ENCODE data around the gene WIPF2.

WIPF2 gene

DNA sequence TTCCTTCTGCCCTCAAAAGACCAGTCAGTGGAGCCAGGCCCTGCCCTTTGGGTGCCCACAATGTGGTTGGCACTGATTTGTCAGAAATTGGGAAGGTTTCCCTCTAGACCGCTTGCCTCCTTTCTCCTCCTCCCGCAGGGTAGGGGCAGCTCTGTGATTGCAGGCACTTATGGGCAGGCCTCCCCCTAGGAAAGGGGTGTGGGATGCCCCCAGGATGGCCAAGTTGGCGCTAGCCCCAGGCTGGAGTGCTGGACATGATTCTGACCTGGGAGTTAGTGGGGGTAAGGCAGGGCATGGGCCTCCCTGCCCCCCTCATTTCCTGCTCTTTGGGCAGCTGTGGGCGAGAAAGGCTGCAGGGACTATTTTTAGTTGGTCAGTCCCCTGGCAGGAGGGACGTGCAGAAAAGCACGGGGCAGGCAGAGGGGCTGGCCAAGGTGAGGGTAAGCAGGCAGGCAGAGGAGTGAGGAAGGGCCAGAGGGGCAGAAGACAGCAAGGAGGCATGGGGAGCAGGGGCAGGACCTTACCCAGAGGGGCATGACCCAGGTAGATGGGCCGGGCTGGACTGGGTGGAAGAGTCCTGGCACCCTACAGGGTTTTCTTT is 93.1 kb downstream of the WIPF2 start:
- no peak for TF ChIP-seq CTCF (IDR thresholded peaks at IDR 0.05; ENCODE audit: low read length, missing control alignments)
- H3K4me3 ChIP-seq (replicated peaks; ENCODE audit: low read depth, low read length): no peak overlapping the region
- no peak for DNase-seq (ENCODE audit: low read depth)

GRCh38 chr17:40312893-40313667 is 94.0 kb downstream of the WIPF2 start:
- H3K4me3 ChIP-seq (replicated peaks; ENCODE audit: low read depth, low read length): no peak overlapping the region
- no peak for TF ChIP-seq CTCF (IDR thresholded peaks at IDR 0.05; ENCODE audit: low read length, missing control alignments)
- DNase-seq (ENCODE audit: low read depth): no peak

GRCh38 chr17:40313668-40314583 is 94.8 kb downstream of the WIPF2 start:
- TF ChIP-seq CTCF (IDR thresholded peaks at IDR 0.05; ENCODE audit: low read length, missing control alignments): no peak
- H3K4me3 ChIP-seq (replicated peaks; ENCODE audit: low read depth, low read length): no peak overlapping the region
- no peak for DNase-seq (ENCODE audit: low read depth)

GRCh38 chr17:40314584-40314956 is 95.5 kb downstream of the WIPF2 start:
- no peak for TF ChIP-seq CTCF (IDR thresholded peaks at IDR 0.05; ENCODE audit: low read length, missing control alignments)
- peak; percentile 89 for DNase-seq (ENCODE audit: low read depth)
- no peak overlapping the region for H3K4me3 ChIP-seq (replicated peaks; ENCODE audit: low read depth, low read length)

DNA sequence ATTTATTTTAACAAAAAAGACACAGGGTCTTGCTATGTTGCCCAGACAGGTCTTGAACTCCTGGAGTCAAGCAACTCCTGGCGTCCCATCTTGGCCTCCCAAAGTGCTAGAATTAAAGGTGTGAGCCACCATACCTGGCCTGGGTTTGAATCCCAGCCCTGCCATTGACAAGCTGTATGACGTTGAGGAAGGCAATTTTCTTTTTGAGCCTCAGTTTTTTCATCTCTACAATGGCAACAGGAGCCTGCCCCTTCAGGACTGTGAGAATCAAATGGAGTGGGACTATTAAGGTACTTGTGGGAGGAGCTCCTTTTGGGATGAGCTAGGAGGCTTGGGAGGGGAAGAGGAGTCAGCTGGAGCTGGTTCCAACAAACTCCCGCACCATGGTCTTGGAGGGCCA is 96.1 kb downstream of the WIPF2 start:
- DNase-seq (ENCODE audit: low read depth): no peak
- H3K4me3 ChIP-seq (replicated peaks; ENCODE audit: low read depth, low read length): no peak overlapping the region
- no peak for TF ChIP-seq CTCF (IDR thresholded peaks at IDR 0.05; ENCODE audit: low read length, missing control alignments)

- DNase-seq (ENCODE audit: low read depth): no peak
- no peak for TF ChIP-seq CTCF (IDR thresholded peaks at IDR 0.05; ENCODE audit: low read length, missing control alignments)
- no peak overlapping the region for H3K4me3 ChIP-seq (replicated peaks; ENCODE audit: low read depth, low read length)
These were observed 96.8 kb downstream of the WIPF2 start for GRCh38 chr17:40315678-40316570.
